K562 (cell line): Measurements from ENCODE around the gene EIF3I. TPM values are rescaled to one million over a fixed set of nuclear protein-coding genes. Genes with fewer than 3 reads are reported as not detected.

Experiments used
- BCL6 ChIP-seq: fragments of 250-450 bp; sonication (Bioruptor Pico); IDR thresholded peaks from 2 replicates; pipeline ENCODE4 v1.4.0; 2020
- ELF1 ChIP-seq: fragments of 200-800 bp; sonication (Bioruptor generic); IDR thresholded peaks from 2 replicates; pipeline ENCODE4 v1.6.1; 2016; ENCODE audit warnings: missing genetic modification characterization, missing compliant biosample characterization
- ETV5 ChIP-seq: sonication (generic); formaldehyde crosslinking; IDR thresholded peaks from 2 replicates; pipeline ENCODE4 v1.4.0; 2020; ENCODE audit warnings: low read depth, mild to moderate bottlenecking, missing genetic modification reagents
- HNRNPLL ChIP-seq: fragments of 200-400 bp; formaldehyde crosslinking; IDR thresholded peaks from 2 replicates; pipeline ENCODE4 v1.6.1; 2017; ENCODE audit warnings: low read length, low read depth, mild to moderate bottlenecking; ENCODE audit not compliant: poor library complexity, severe bottlenecking
- KAT7 ChIP-seq: sonication (generic); formaldehyde crosslinking; IDR thresholded peaks from 2 replicates; pipeline ENCODE4 v1.8.0; 2022; ENCODE audit warnings: missing genetic modification reagents, mild to moderate bottlenecking, borderline replicate concordance
- LCOR ChIP-seq: sonication (generic); formaldehyde crosslinking; IDR thresholded peaks from 2 replicates; pipeline ENCODE4 v1.8.0; 2022; ENCODE audit warnings: mild to moderate bottlenecking, missing genetic modification reagents
- NBN ChIP-seq: fragments of 450-650 bp; IDR thresholded peaks from 2 replicates; pipeline ENCODE4 v1.6.1; 2016; ENCODE audit warnings: low read depth, mild to moderate bottlenecking
- SMC3 ChIP-seq: conservative IDR thresholded peaks from 2 replicates; pipeline ENCODE4 v1.6.1; 2011; ENCODE audit warnings: low read depth, low read length, improper control_type of control experiment; ENCODE audit not compliant: insufficient read depth
- TCF7L2 ChIP-seq: fragments of 150-350 bp; IDR thresholded peaks from 2 replicates; pipeline ENCODE4 v1.6.1; 2016; ENCODE audit warnings: low read depth, mild to moderate bottlenecking, low read length, moderate library complexity
- UBTF ChIP-seq, 2 experiments: IDR thresholded peaks; 2 replicates each; pipeline ENCODE4 v1.6.1; 2012; ENCODE audit warnings: improper control_type of control experiment in 2 of 2, low read depth in 2 of 2, low read length in 2 of 2, borderline replicate concordance in 1 of 2
- ZNF277 ChIP-seq: fragments of 250-450 bp; sonication (Bioruptor Pico); IDR thresholded peaks from 2 replicates; pipeline ENCODE4 v1.8.0; 2022; ENCODE audit warnings: inconsistent platforms, mild to moderate bottlenecking, moderate library complexity, borderline replicate concordance
- ZNF282 ChIP-seq: sonication (generic); formaldehyde crosslinking; IDR thresholded peaks from 2 replicates; pipeline ENCODE4 v1.8.1; 2023; ENCODE audit warnings: missing genetic modification reagents
- ZZZ3 ChIP-seq: fragments of 450-650 bp; IDR thresholded peaks from 2 replicates; pipeline ENCODE4 v1.6.1; 2016; ENCODE audit warnings: antibody characterized with exemption, mild to moderate bottlenecking, moderate library complexity
- polyA plus RNA-seq, 8 experiments: library from polyadenylated mRNA; depleted of rRNA in 4 of 8; stranded (reverse) in 5 of 8; unstranded in 3 of 8; fragments of >200 nt; fragmentation: Nextera tagmentation in 2 of 8; fragmentation: Illumina TruSeq in 1 of 8; extraction: Ambion mirVana in 2 of 8; extraction: Trizol in 1 of 8; gene quantifications; 2 replicates each; pipeline versions ENCODE4 v1.2.1 to v1.2.3, GENCODE V29; 2011 to 2014; ENCODE audit warnings: inconsistent platforms in 1 of 8, missing spikeins in 1 of 8
- total RNA-seq, 7 experiments: library from RNA; depleted of rRNA in 6 of 7; stranded (reverse); fragments of >200 nt in 6 of 7; fragmentation: Illumina TruSeq in 2 of 7; extraction: Trizol in 2 of 7; gene quantifications; 2 replicates each; pipeline versions ENCODE4 v1.2.1 to v1.2.3, GENCODE V29; 2011 to 2021; ENCODE audit warnings: low replicate concordance in 1 of 7
- TF ChIP-seq, protein P1 (sequence below): fragments of 450-650 bp; IDR thresholded peaks from 2 replicates; pipeline ENCODE4 v1.6.1; 2016; ENCODE audit warnings: mild to moderate bottlenecking
- TF ChIP-seq, protein P2 (sequence below): sonication (generic); formaldehyde crosslinking; IDR thresholded peaks from 2 replicates; pipeline ENCODE4 v1.8.0; 2022; ENCODE audit warnings: mild to moderate bottlenecking, missing genetic modification reagents, borderline replicate concordance
- TF ChIP-seq, protein P3 (sequence below): conservative IDR thresholded peaks from 2 replicates; pipeline ENCODE4 v1.6.1; 2011; ENCODE audit warnings: low read depth, mild to moderate bottlenecking, low read length; ENCODE audit not compliant: control insufficient read depth

Gene EIF3I
- total and polyA plus RNA-seq, 9 of the 15 experiments (the other 6 are each of a cell fraction or from before 2014, with no cell fraction given): 414 to 1,526 (median 635) TPM

- TF ChIP-seq UBTF (IDR thresholded peaks at IDR 0.05; ENCODE audit: borderline replicate concordance in 1 of 2, low read depth in 2 of 2, low read length in 2 of 2): 0 out of 4 replicates have a peak, but pooled peaks of 1 of the 2 experiments have one; percentile 34
- no peak for TF ChIP-seq TCF7L2
- TF ChIP-seq ETV5: no peak
- no peak for TF ChIP-seq ZNF282 (CRISPR knock-in tag)
- peak; percentile 16; the same call in 1 of the 2 replicates for TF ChIP-seq ELF1
- TF ChIP-seq ZNF277: no peak
- 0 out of 2 replicates have a peak, but pooled peaks have one; percentile 8 for TF ChIP-seq SMC3
- TF ChIP-seq HNRNPLL: peak; percentile 11
- TF ChIP-seq KAT7 (CRISPR knock-in tag): peak; percentile 64
- TF ChIP-seq NBN: no peak
- 0 out of 2 replicates have a peak, but pooled peaks have one; percentile 32 for TF ChIP-seq LCOR (CRISPR knock-in tag)
- no peak for TF ChIP-seq BCL6 (CRISPR knock-in tag)
- TF ChIP-seq, protein P1, sequence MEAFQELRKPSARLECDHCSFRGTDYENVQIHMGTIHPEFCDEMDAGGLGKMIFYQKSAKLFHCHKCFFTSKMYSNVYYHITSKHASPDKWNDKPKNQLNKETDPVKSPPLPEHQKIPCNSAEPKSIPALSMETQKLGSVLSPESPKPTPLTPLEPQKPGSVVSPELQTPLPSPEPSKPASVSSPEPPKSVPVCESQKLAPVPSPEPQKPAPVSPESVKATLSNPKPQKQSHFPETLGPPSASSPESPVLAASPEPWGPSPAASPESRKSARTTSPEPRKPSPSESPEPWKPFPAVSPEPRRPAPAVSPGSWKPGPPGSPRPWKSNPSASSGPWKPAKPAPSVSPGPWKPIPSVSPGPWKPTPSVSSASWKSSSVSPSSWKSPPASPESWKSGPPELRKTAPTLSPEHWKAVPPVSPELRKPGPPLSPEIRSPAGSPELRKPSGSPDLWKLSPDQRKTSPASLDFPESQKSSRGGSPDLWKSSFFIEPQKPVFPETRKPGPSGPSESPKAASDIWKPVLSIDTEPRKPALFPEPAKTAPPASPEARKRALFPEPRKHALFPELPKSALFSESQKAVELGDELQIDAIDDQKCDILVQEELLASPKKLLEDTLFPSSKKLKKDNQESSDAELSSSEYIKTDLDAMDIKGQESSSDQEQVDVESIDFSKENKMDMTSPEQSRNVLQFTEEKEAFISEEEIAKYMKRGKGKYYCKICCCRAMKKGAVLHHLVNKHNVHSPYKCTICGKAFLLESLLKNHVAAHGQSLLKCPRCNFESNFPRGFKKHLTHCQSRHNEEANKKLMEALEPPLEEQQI: no peak
- TF ChIP-seq, protein P2, sequence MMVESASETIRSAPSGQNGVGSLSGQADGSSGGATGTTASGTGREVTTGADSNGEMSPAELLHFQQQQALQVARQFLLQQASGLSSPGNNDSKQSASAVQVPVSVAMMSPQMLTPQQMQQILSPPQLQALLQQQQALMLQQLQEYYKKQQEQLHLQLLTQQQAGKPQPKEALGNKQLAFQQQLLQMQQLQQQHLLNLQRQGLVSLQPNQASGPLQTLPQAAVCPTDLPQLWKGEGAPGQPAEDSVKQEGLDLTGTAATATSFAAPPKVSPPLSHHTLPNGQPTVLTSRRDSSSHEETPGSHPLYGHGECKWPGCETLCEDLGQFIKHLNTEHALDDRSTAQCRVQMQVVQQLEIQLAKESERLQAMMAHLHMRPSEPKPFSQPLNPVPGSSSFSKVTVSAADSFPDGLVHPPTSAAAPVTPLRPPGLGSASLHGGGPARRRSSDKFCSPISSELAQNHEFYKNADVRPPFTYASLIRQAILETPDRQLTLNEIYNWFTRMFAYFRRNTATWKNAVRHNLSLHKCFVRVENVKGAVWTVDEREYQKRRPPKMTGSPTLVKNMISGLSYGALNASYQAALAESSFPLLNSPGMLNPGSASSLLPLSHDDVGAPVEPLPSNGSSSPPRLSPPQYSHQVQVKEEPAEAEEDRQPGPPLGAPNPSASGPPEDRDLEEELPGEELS (CRISPR knock-in tag): no peak; the same call in 1 of the 2 replicates
- TF ChIP-seq, protein P3, sequence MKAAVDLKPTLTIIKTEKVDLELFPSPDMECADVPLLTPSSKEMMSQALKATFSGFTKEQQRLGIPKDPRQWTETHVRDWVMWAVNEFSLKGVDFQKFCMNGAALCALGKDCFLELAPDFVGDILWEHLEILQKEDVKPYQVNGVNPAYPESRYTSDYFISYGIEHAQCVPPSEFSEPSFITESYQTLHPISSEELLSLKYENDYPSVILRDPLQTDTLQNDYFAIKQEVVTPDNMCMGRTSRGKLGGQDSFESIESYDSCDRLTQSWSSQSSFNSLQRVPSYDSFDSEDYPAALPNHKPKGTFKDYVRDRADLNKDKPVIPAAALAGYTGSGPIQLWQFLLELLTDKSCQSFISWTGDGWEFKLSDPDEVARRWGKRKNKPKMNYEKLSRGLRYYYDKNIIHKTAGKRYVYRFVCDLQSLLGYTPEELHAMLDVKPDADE: 0 out of 2 replicates have a peak, but pooled peaks have one; percentile 20
- no peak for TF ChIP-seq ZZZ3
These were observed 41.8 kb upstream of the EIF3I start (continued) for GRCh38 chr1:32180186-32181060.
